DMS79 treated with DMSO at 0.1 percent for 48 hours (cell line): ENCODE measurements around the gene KRIT1.
"Not testable (repeated sequence)": the region's sequence is repeated elsewhere in the genome, so short reads cannot be mapped to it uniquely, and the experiment has no call there.

ENCODE experiments used
- DNase-seq: peaks from one replicate; lab custom pipeline; 2025; lab: John Stamatoyannopoulos, UW

Gene KRIT1

DNA sequence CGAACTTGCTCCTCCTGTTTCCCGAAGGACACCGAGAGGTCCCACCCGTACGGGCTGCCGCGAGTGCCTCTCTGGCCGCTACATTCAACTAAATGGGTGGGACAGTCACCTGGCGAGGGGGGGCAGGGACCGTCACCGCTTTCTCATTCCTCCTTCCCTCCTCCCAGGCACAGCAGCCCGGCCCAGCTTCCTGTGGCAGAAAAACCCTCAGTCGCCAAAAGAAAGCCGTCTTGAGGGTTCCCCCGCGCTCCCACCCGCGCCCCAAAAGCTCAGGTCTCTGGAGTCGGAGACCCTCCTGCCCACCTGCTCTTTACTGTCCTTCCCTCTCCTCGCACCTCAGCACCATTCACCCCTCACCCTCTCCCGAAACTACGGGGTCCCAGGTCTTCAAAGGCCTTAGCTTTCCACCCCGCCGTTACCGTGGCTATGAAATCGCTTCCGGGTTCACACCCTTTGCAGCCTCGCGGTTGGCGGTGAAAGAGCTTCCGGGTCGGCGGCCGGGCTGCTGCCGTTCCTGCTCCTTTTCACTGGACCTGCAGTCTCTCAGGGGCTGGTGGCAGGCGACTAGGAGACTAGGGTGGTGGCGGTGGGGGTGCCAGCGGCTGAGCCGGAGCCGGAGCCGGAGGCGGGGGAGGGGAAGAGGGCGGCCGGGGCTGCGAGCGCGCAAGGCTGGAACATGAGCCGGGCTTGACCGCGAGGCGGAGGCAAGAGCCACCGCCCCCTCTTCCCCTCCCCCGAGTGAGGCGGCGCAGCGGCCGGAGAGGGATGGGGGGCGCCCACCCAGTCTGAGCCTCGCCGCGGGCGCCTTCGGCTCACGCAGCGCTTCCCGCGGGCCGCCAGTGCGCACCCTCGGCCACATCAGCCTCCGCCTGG lies at the start of gene KRIT1, which contains the start of gene ANKIB1:
TSS of gene KRIT1 (minus strand) at position 428 of the 873 bp plus-strand sequence. CDS start 3,779 bp downstream, outside the sequence.
TSS of gene ANKIB1 (plus strand) at position 488 of the 873 bp plus-strand sequence. CDS start 49,005 bp downstream, outside the sequence.
- DNase-seq: peak; percentile 78

DNA sequence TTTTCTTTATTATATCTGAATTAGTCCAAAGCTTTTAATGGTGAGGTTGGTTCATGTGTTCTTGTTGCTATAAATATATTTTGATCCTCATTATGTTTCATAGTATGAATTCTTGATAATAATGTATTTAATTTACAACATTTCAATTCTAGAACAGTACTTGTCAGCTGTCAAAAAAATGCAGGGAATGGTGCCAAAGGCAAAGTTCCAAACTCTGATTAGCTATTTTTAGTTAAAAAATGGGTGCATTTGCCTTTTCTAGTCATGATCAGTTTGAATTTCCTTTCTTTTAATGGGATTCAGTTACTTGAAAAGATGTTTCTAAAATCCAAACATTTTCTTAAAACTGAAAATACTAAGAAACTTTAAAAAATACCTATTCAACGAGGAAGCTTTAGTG lies 49.7 kb upstream of the KRIT1 start:
- no peak for DNase-seq

GRCh38 chr7:92293896-92294590 lies 48.3 kb upstream of the KRIT1 start:
- DNase-seq: no peak

DNA sequence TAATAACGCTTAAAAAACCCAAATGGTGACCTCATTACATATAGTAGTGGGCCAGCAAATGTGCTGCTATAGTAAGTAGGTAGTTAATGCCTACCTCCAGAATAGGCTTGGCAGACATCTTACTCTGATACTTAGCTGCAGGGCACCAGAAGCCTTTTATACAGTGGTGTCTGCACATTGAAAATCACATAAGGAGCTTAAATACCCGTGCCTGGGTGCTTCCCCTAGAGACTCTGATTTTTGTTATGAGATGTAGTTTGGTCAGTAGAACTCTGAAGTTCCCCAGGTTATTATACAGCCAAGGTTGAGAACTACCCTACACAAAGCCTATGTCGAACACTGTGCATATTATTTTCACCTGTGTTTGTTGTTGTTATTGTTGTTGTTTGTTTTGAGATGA lies 47.3 kb upstream of the KRIT1 start:
- DNase-seq: no peak

DNA sequence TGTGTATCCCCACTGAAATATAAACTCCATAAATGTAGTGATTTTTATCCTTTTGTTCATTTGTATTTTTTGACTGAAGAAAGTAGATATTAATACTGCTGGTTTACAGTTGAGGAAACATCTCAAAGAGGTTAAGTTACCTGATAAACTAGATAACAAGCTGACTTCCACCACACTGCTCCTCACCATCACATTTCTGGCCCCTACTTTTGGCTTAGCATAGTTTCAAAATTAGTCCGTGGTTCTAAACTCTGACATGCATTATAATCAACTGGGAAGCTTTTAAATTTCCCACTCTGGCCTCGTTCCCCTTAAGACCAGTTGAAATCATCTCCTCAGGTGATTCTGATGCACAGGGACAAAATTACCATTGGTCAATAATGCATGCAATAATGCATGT lies 43.6 kb upstream of the KRIT1 start:
- no peak for DNase-seq

- DNase-seq: no peak
Measured at GRCh38 chr7:92282930-92283329, 37.2 kb upstream of the KRIT1 start.

GRCh38 chr7:92282221-92282814 lies 36.6 kb upstream of the KRIT1 start:
- no peak for DNase-seq

GRCh38 chr7:92281031-92281430 lies 35.3 kb upstream of the KRIT1 start:
- DNase-seq: no peak

- DNase-seq: no peak
Measured at GRCh38 chr7:92279396-92280031, 33.8 kb upstream of the KRIT1 start.

- no peak for DNase-seq
Measured at GRCh38 chr7:92276460-92276864, 30.7 kb upstream of the KRIT1 start.

DNA sequence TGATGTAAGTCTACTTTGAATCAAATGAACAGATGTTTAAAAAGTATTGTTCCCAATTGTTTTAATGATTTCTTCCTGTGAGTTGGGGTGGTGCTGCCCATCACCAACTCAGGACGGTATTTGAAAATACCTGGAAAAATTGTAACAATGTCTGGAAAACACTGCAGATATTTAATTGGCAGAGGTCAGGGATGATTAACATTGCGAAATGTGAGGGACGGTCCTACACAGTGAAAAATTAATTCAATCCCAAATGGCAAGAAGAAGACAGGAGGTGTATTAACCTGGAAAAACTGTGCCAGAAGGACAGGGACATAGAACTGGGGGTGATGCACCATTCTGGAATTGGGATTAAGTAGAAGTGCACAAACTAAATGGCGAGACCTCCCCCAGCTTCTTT lies 29.6 kb upstream of the KRIT1 start:
- DNase-seq: no peak

GRCh38 chr7:92268921-92269320 lies 23.2 kb upstream of the KRIT1 start:
- no peak for DNase-seq

DNA sequence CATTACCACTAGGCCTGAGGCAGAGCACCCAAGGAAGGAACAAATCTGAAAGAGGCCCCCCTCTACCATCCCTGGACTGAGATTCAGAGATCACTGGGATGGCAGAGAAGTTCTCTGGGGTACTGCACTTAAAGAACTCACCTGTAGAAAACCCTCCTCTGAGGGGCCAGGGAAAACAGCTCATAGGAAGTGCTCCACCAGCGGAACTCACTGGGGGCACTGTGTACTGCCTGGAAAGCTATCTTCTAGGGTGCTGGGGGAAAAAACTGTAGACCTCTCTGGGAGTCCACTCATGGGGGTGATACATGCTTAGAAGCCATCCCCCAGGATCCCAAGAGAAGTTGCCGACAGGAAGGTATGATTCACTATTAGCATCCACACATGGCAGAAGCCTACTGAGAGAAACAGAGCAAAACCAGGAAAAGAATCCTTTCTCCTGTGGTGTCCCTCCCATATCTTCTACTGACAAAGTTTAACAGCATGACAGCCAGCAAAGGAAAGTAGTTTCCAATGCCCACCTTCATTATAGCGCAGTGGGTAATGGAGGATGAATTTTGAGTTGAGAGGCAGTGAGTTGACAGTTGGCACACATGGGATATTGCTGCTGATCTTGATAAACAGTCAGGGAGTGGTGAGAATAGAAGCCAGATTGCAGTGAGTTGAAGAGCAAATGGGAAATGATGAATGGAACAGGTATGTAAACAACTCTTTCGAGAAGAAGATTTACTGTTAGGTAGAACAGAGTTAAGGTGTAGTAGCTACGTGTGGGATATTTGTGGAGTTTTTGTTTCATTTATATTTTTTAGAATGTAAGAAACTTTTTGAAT lies 20.9 kb upstream of the KRIT1 start:
- DNase-seq: no peak

- DNase-seq: no peak
Measured at GRCh38 chr7:92260248-92260781, 14.6 kb upstream of the KRIT1 start.

DNA sequence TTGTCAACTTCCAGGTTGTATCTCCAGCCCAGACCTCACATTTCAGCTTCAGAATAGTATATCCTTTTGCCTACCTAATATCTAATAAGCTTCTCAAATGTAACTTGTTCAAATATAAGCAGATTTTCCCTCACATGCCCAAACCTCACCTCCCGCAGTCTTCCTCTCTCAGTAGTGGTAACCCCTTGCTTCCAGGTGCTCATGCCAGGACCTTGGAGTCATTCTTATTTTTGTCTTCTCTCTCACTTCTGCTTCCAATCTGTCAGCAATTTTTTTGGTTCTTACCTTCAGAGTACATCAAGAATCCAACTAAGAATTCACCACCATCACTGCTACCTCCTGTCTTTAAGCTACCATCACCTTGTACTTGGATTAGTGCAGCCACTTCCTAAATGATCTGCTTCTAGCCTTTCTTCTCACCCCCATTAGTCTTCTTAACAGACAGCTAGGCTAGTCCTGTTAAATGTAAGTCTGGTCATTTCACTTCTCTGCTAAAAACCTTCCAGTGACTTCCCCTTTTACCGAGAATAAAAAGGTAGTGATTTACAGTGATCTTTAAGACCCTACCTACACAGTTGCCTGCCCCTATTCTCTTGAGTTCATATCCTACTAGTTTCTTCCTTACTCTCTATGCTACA lies 14.0 kb upstream of the KRIT1 start:
- no peak for DNase-seq

DNA sequence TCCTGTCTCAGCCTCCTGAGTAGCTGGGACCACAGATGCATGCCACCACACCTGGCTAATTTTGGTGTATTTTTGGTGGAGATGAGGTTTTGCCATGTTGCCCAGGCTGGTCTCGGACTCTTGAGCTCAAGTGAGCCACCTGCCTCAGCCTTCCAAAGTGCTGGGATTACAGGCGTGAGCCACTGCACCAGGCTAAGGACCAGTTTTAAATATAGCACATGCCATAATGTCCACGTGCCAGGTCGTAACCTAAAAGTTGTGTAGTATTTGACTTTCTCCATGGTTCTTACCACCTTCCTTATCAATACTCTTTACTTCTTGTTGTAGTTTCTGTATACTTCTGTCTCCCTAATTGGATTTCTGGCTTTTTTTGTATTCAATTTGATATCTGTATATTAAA lies 13.3 kb upstream of the KRIT1 start:
- no peak for DNase-seq

DNA sequence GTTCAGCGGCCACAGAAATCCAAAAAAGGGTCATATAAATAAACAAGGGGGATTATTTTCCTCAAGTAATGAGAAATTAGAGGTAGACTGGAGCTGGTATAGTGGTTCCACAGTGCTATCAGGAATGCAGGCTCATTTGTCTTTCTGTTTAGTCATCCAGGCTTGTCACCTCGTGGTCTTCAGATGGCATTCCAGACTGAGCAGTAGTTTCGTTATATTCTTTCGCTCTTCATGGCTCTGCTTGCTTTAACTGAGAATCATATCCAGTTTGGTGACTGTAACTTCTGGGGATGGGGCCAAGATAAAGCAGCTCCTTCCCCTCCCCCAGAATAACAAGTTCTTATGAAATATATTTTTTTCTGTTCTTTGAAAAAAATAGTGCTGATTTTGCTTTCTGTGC lies 9.6 kb upstream of the KRIT1 start:
- DNase-seq: no peak

- DNase-seq: not testable (repeated sequence)
Measured at GRCh38 chr7:92254800-92255199, 9.1 kb upstream of the KRIT1 start.

GRCh38 chr7:92253251-92253650 lies 7.5 kb upstream of the KRIT1 start:
- DNase-seq: no peak

DNA sequence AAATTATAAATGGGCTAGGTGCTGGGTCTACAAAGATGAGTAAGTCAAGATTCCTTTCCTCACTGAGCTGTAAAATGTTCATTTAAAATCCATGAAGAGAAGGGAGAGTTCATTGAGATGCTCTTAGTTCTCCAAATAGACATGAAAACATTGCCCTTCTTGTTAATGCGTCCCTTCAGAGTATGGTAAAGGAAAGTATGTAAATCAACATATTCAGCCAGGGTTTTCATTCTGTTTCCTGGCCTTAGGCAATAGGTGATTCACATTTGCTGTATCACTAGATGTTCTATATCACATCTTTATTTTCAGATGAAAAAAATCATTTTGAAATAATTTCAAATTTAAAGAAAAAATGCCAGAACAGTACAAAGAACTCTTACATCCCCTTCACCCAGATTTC lies 5.5 kb upstream of the KRIT1 start:
- DNase-seq: no peak

DNA sequence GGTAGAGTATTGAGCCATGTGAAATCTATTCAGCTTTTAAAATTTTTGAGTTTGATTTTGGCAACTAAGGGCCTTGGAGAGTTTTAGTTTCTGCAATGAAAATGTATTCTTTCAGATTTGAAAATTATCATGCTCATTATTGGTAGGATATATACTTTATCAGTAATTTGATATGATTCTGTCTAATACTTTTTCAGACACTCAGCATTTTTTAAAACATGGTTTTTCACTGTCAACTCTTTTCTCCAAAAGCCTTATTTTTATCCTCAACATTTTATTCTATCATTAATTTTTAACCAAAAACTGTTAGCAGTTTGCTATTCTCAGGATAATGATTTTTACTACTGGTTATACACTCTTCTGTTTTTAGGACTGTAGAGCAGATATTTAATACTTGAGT lies 4.9 kb upstream of the KRIT1 start:
- no peak for DNase-seq
